Trophoblast cell (in vitro differentiated cells and primary cell): ENCODE measurements around the gene INTS12.

Experiments used
- DNase-seq, 2 donors: peaks; one replicate each; pipeline ENCODE4 v3.0.0-alpha.2; 2016
- H2AFZ ChIP-seq: 2 replicates; pipeline ENCODE4 v1.6.1; 2013; ENCODE audit warnings: low read length, moderate library complexity, mild to moderate bottlenecking; ENCODE audit not compliant: insufficient read depth, poor library complexity
- H2AK5ac ChIP-seq: 2 replicates; pipeline ENCODE4 v1.6.1; 2013; ENCODE audit warnings: mild to moderate bottlenecking, low read length
- H2BK120ac ChIP-seq: 2 replicates; pipeline ENCODE4 v1.6.1; 2013; ENCODE audit warnings: low read length, mild to moderate bottlenecking, moderate library complexity; ENCODE audit not compliant: insufficient read depth, poor library complexity
- H2BK12ac ChIP-seq: 2 replicates; pipeline ENCODE4 v1.6.1; 2013; ENCODE audit warnings: mild to moderate bottlenecking, low read length, moderate library complexity
- H2BK5ac ChIP-seq: 2 replicates; pipeline ENCODE4 v1.6.1; 2013; ENCODE audit warnings: low read length, low read depth, moderate library complexity, mild to moderate bottlenecking; ENCODE audit not compliant: poor library complexity
- H3K14ac ChIP-seq: 2 replicates; pipeline ENCODE4 v1.6.1; 2013; ENCODE audit warnings: mild to moderate bottlenecking, low read length
- H3K18ac ChIP-seq: 2 replicates; pipeline ENCODE4 v1.6.1; 2013; ENCODE audit warnings: mild to moderate bottlenecking, low read length
- H3K23ac ChIP-seq: 2 replicates; pipeline ENCODE4 v1.6.1; 2013; ENCODE audit warnings: low read length
- H3K27ac ChIP-seq: 2 replicates; pipeline ENCODE4 v1.5.1; 2013; ENCODE audit warnings: low read depth, mild to moderate bottlenecking, inconsistent platforms, low read length, moderate library complexity
- H3K27me3 ChIP-seq: 2 replicates; pipeline ENCODE4 v1.6.1; 2013; ENCODE audit warnings: inconsistent platforms, mild to moderate bottlenecking, low read length, moderate library complexity; ENCODE audit not compliant: insufficient read depth
- H3K36me3 ChIP-seq, 2 experiments: 1 replicate in 1 of 2; 2 replicates in 1 of 2; pipeline ENCODE4 v1.6.1; 2013; ENCODE audit warnings: low read length in 2 of 2, mild to moderate bottlenecking in 2 of 2, moderate library complexity in 1 of 2; ENCODE audit not compliant: insufficient read depth in 2 of 2, control insufficient read depth in 1 of 2
- H3K4ac ChIP-seq: 2 replicates; pipeline ENCODE4 v1.6.1; 2013; ENCODE audit warnings: low read depth, mild to moderate bottlenecking, low read length, moderate library complexity
- H3K4me1 ChIP-seq, 2 experiments: 1 replicate in 1 of 2; 2 replicates in 1 of 2; pipeline ENCODE4 v1.6.1; 2013; ENCODE audit warnings: low read length in 2 of 2, mild to moderate bottlenecking in 2 of 2, moderate library complexity in 1 of 2; ENCODE audit not compliant: insufficient read depth in 2 of 2, control insufficient read depth in 1 of 2
- H3K4me2 ChIP-seq: 2 replicates; pipeline ENCODE4 v1.6.1; 2013; ENCODE audit warnings: inconsistent platforms, mild to moderate bottlenecking, low read length, moderate library complexity
- H3K4me3 ChIP-seq: 2 replicates; pipeline ENCODE4 v1.5.1; 2013; ENCODE audit warnings: mild to moderate bottlenecking, low read depth, low read length, inconsistent platforms
- H3K79me1 ChIP-seq: one replicate; pipeline ENCODE4 v1.6.1; 2013; ENCODE audit warnings: low read length
- H3K79me2 ChIP-seq: 2 replicates; pipeline ENCODE4 v1.6.1; 2013; ENCODE audit warnings: low read length, mild to moderate bottlenecking; ENCODE audit not compliant: control insufficient read depth, insufficient read depth, poor library complexity
- H3K9ac ChIP-seq: 2 replicates; pipeline ENCODE4 v1.6.1; 2013; ENCODE audit warnings: mild to moderate bottlenecking, low read length
- H3K9me3 ChIP-seq: 2 replicates; pipeline ENCODE4 v1.6.1; 2013; ENCODE audit warnings: low read depth, mild to moderate bottlenecking, control low read depth, inconsistent platforms, low read length; ENCODE audit not compliant: insufficient read depth
- H4K12ac ChIP-seq: 2 replicates; pipeline ENCODE4 v1.6.1; 2013; ENCODE audit warnings: low read depth, mild to moderate bottlenecking, low read length, moderate library complexity
- H4K8ac ChIP-seq: 2 replicates; pipeline ENCODE4 v1.6.1; 2013; ENCODE audit warnings: low read depth, mild to moderate bottlenecking, low read length, moderate library complexity
- H4K91ac ChIP-seq: one replicate; pipeline ENCODE4 v1.6.1; 2013; ENCODE audit warnings: low read depth, mild to moderate bottlenecking, low read length, moderate library complexity
- whole genome bisulfite sequencing: extraction: QIAGEN DNeasy Blood & Tissue Kit; methylation state at CpG from one replicate; pipeline ENCODE4 v1.1.7; 2013; ENCODE audit warnings: missing lambda C conversion rate; ENCODE audit not compliant: insufficient read length, insufficient coverage; ENCODE audit errors: extremely low coverage; 5-methylcytosine and 5-hydroxymethylcytosine counted together

The INTS12 gene

DNA sequence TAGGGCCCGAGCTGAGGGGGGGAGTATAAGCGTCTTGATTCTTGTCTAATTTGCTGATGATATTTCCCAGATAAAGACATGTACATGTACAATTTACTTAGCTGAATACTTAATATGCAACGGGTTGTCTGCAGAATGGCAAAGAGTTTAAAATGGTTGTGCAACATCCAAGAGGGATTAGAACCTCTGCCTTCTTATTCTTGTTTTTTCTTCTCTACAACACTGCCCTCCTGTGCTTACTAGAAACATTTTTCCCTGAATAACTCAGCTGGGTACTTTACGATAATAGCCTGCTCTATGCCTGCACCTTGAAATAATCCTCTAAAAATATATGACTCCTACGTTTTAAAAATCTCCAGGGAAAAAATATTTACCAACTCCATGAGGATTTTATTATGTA is 41.8 kb downstream of the INTS12 start:
- no peak overlapping the region for H3K18ac ChIP-seq
- H3K23ac ChIP-seq, result no peak overlapping the region
- no peaks in the 10 kb centered on the region for H3K27me3 ChIP-seq
- no peak overlapping the region for H2BK120ac ChIP-seq
- H2BK5ac ChIP-seq, result no peak overlapping the region
- H3K4me1 ChIP-seq, result no peaks in the 10 kb centered on the region
- H3K9ac ChIP-seq, result no peak overlapping the region
- no peak overlapping the region for H2AFZ ChIP-seq
- no peak overlapping the region for H2AK5ac ChIP-seq
- H3K36me3 ChIP-seq, result no peaks in the 10 kb centered on the region
- no peaks in the 10 kb centered on the region for H3K79me1 ChIP-seq
- no peak overlapping the region for H4K91ac ChIP-seq
- no peak overlapping the region for H3K4ac ChIP-seq
- DNase-seq, result peak in 1 of 2 donors; percentile 59
- WGBS, result no CpG with 5 or more reads among the region's 5 CpGs
- H4K8ac ChIP-seq, result no peak overlapping the region
- no peaks in the 10 kb centered on the region for H3K79me2 ChIP-seq
- no peak overlapping the region for H4K12ac ChIP-seq
- H3K14ac ChIP-seq, result no peak overlapping the region
- no peak overlapping the region for H3K4me2 ChIP-seq
- H3K9me3 ChIP-seq, result no peaks in the 10 kb centered on the region
- no peak overlapping the region for H3K4me3 ChIP-seq
- H2BK12ac ChIP-seq, result no peak overlapping the region
- no peak overlapping the region for H3K27ac ChIP-seq

DNA sequence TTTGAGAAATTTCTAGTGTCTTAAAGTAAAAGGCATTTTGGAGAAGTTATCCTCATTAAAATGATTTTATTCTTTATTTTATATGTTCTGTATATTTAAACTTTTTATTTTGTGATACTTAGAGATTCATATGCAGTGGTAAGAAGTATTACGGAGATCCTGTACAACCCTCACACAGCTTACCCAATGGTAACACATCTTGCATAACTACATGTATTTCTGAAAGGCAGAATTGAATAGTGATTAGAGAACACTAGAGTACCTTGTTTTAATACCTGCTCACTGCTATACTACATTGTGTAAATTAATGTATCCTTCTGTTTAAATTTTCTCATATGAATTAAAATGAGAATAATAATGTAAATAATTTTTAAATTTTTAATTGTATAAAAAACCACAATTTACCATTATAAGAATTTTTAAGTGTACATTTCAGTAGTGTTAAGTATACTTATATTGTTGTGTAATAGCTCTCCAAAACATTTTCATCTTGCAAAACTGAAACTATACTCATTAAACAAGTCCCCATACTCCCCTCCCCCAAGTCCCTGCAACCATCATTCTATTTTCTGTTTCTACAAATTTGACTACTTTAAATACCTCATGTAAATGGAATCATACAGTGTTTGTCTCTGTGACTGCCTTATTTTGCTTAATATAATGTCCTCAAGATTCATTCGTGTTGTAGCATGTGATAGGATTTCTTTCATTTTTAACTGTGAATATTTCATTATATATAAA is 45.4 kb downstream of the INTS12 start:
- H3K14ac ChIP-seq, result no peak overlapping the region
- H3K79me2 ChIP-seq, result no peaks in the 10 kb centered on the region
- H3K79me1 ChIP-seq, result no peaks in the 10 kb centered on the region
- no peak for DNase-seq
- H3K4ac ChIP-seq, result no peak overlapping the region
- WGBS, result no CpG with 5 or more reads among the region's 2 CpGs
- no peak overlapping the region for H3K4me3 ChIP-seq
- H3K9ac ChIP-seq, result no peak overlapping the region
- no peak overlapping the region for H4K12ac ChIP-seq
- H2BK12ac ChIP-seq, result no peak overlapping the region
- no peaks in the 10 kb centered on the region for H3K27me3 ChIP-seq
- H4K8ac ChIP-seq, result no peak overlapping the region
- no peak overlapping the region for H2BK5ac ChIP-seq
- no peak overlapping the region for H2AK5ac ChIP-seq
- no peak overlapping the region for H3K18ac ChIP-seq
- H3K4me1 ChIP-seq, result no peaks in the 10 kb centered on the region
- H3K23ac ChIP-seq, result no peak overlapping the region
- no peak overlapping the region for H2AFZ ChIP-seq
- H3K4me2 ChIP-seq, result no peak overlapping the region
- no peak overlapping the region for H2BK120ac ChIP-seq
- no peak overlapping the region for H3K27ac ChIP-seq
- H3K36me3 ChIP-seq, result no peaks in the 10 kb centered on the region
- H3K9me3 ChIP-seq, result peaks cover 2% of the 10 kb centered on the region
- H4K91ac ChIP-seq, result no peak overlapping the region

DNA sequence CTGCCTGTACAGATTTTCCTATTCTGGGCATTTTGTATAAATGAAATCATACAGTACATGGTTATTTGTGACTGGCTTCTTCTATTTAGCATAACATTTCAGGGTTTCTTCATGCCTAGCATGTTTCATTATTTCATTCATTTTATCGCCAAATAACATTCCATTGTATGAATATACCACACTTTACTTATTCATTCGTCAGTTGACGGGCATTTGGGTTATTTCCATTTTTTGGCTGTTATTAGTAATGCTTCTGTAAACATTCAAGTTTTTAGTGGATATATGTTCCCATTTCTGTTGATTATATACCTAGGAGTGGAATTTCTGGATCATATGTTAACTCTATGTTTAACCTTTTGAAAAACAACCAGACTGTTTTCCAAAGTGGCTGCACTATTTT is 47.5 kb downstream of the INTS12 start:
- Histone ChIP-seq H3K4me2 (no peak overlapping the region), H3K23ac (no peak overlapping the region), H3K4me3 (no peak overlapping the region), H3K9me3 (peaks cover 2% of the 10 kb centered on the region), H3K9ac (no peak overlapping the region), H3K79me2 (no peaks in the 10 kb centered on the region), H4K91ac (no peak overlapping the region), H3K27ac (no peak overlapping the region), H2BK5ac (no peak overlapping the region), H2BK12ac (no peak overlapping the region), H3K36me3 (no peaks in the 10 kb centered on the region), H3K18ac (no peak overlapping the region), H2BK120ac (no peak overlapping the region), H3K4ac (no peak overlapping the region), H3K79me1 (no peaks in the 10 kb centered on the region), H3K27me3 (no peaks in the 10 kb centered on the region), H3K14ac (no peak overlapping the region), H4K12ac (no peak overlapping the region), H4K8ac (no peak overlapping the region), H3K4me1 (no peaks in the 10 kb centered on the region), H2AFZ (no peak overlapping the region), H2AK5ac (no peak overlapping the region)
- no CpG with 5 or more reads among the region's 3 CpGs for WGBS
- DNase-seq, result no peak

DNA sequence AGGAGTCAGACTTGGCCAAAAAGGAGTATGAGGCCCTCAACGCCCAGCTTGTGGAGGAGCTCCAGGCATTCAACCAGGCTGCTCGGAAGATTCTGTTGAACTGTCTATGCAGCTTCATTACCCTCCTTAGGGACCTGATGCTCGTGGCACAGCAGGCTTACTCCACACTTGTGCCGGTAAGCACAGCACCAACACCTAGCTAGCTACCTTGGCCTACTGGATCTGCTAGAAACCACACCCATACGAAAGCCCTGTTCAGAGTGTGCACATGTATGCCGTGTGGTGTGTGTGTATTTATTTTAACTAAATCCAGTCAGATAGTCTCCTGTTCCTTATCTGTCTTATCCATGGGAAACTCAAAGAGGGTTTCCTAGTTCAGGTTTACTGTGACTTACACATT is 49.3 kb downstream of the INTS12 start:
- no peak for DNase-seq
- H3K14ac ChIP-seq, result no peak overlapping the region
- no peak overlapping the region for H2AK5ac ChIP-seq
- peaks cover 2% of the 10 kb centered on the region for H3K9me3 ChIP-seq
- H3K4me3 ChIP-seq, result no peak overlapping the region
- H4K91ac ChIP-seq, result no peak overlapping the region
- no peak overlapping the region for H2BK120ac ChIP-seq
- H3K79me1 ChIP-seq, result no peaks in the 10 kb centered on the region
- no peaks in the 10 kb centered on the region for H3K4me1 ChIP-seq
- H3K27me3 ChIP-seq, result no peaks in the 10 kb centered on the region
- H3K36me3 ChIP-seq, result no peaks in the 10 kb centered on the region
- no peak overlapping the region for H3K9ac ChIP-seq
- H3K79me2 ChIP-seq, result no peaks in the 10 kb centered on the region
- no peak overlapping the region for H4K12ac ChIP-seq
- no peak overlapping the region for H4K8ac ChIP-seq
- no peak overlapping the region for H2BK12ac ChIP-seq
- no peak overlapping the region for H3K23ac ChIP-seq
- no peak overlapping the region for H3K18ac ChIP-seq
- no peak overlapping the region for H3K4ac ChIP-seq
- no peak overlapping the region for H2BK5ac ChIP-seq
- WGBS, result no CpG with 5 or more reads among the region's 6 CpGs
- H3K27ac ChIP-seq, result no peak overlapping the region
- H2AFZ ChIP-seq, result no peak overlapping the region
- H3K4me2 ChIP-seq, result no peak overlapping the region
